ENCODE data around the gene MACROD2. TPM values are rescaled to one million over a fixed set of nuclear protein-coding genes. Genes with fewer than 3 reads are reported as not detected.
"Not testable (repeated sequence)": the region's sequence is repeated elsewhere in the genome, so short reads cannot be mapped to it uniquely, and the experiment has no call there.

MACROD2 gene
- total and polyA plus RNA-seq, 7 donors, result 0.20 to 4.8 (median 0.87) TPM

DNA sequence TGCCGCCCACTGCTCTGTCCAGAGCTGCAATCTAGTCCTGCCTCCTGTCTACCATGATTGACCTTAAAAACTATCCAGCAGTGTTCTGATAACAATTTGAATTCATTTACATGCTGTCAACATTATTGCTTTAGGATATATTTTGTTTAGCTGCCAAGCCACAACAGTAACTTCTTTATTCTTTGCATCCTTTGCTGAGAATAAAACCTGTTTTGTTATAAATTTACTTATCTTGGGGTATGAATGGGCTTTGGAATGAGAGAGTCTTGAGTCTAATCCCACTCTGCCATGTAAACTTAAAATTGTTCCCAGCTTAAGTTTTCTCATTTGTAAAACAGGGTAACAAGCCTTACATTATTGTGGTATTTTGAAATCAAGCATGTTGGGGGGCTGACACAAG is 225.7 kb downstream of the MACROD2 start:
- H3K36me3 ChIP-seq (ENCODE audit: insufficient read depth in 1 of 2, low read depth in 1 of 2), result no peaks in the 10 kb centered on the region
- TF ChIP-seq, protein P1, sequence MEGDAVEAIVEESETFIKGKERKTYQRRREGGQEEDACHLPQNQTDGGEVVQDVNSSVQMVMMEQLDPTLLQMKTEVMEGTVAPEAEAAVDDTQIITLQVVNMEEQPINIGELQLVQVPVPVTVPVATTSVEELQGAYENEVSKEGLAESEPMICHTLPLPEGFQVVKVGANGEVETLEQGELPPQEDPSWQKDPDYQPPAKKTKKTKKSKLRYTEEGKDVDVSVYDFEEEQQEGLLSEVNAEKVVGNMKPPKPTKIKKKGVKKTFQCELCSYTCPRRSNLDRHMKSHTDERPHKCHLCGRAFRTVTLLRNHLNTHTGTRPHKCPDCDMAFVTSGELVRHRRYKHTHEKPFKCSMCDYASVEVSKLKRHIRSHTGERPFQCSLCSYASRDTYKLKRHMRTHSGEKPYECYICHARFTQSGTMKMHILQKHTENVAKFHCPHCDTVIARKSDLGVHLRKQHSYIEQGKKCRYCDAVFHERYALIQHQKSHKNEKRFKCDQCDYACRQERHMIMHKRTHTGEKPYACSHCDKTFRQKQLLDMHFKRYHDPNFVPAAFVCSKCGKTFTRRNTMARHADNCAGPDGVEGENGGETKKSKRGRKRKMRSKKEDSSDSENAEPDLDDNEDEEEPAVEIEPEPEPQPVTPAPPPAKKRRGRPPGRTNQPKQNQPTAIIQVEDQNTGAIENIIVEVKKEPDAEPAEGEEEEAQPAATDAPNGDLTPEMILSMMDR (IDR thresholded peaks at IDR 0.05), result no peak
- intact Hi-C loops (cut with DNase I), result no loop called here
- H3K9me3 ChIP-seq, result no peaks in the 10 kb centered on the region
- peaks cover 7% of the 10 kb centered on the region for H3K4me1 ChIP-seq
- WGBS, 3 donors, result 98 to 100% (median 100%) methylated on average over 1 of the region's 1 CpG
- H3K4me3 ChIP-seq, result no peak overlapping the region
- no peak overlapping the region for H3K27ac ChIP-seq
- no peak for DNase-seq
- H3K27me3 ChIP-seq (ENCODE audit: insufficient read depth in 3 of 3, low read length in 2 of 3), result no peaks in the 10 kb centered on the region
- ATAC-seq, result no peak

DNA sequence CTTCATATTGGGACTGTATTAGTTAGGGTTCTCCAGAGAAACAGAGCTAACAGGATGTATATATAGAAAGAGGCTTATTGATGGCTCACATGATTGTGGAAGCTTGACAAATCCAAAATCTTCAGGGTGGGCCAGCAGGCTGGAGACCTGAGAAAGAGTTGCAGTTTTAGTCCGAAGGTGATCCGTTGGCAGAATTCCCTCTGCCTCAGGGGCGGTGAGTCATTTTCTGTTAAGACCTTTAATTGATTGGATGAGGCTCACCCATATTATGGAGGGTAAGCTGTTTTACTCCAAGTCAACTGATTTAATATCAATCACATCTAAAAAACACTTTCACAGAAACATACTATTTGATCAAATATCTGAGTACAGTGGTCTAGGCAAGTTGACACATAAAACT is 228.5 kb downstream of the MACROD2 start:
- intact Hi-C loops (cut with DNase I), result no loop called here
- 77 to 98% (median 84%) methylated on average over 3 of the region's 3 CpGs for WGBS, 3 donors
- TF ChIP-seq, protein P1 (IDR thresholded peaks at IDR 0.05), result no peak
- Histone ChIP-seq H3K27ac (no peak overlapping the region), H3K4me1 (peaks cover 7% of the 10 kb centered on the region), H3K36me3 (ENCODE audit: insufficient read depth in 1 of 2, low read depth in 1 of 2) (no peaks in the 10 kb centered on the region), H3K4me3 (no peak overlapping the region), H3K9me3 (no peaks in the 10 kb centered on the region), H3K27me3 (ENCODE audit: insufficient read depth in 3 of 3, low read length in 2 of 3) (no peaks in the 10 kb centered on the region)
- ATAC-seq (no peak), DNase-seq (no peak)

DNA sequence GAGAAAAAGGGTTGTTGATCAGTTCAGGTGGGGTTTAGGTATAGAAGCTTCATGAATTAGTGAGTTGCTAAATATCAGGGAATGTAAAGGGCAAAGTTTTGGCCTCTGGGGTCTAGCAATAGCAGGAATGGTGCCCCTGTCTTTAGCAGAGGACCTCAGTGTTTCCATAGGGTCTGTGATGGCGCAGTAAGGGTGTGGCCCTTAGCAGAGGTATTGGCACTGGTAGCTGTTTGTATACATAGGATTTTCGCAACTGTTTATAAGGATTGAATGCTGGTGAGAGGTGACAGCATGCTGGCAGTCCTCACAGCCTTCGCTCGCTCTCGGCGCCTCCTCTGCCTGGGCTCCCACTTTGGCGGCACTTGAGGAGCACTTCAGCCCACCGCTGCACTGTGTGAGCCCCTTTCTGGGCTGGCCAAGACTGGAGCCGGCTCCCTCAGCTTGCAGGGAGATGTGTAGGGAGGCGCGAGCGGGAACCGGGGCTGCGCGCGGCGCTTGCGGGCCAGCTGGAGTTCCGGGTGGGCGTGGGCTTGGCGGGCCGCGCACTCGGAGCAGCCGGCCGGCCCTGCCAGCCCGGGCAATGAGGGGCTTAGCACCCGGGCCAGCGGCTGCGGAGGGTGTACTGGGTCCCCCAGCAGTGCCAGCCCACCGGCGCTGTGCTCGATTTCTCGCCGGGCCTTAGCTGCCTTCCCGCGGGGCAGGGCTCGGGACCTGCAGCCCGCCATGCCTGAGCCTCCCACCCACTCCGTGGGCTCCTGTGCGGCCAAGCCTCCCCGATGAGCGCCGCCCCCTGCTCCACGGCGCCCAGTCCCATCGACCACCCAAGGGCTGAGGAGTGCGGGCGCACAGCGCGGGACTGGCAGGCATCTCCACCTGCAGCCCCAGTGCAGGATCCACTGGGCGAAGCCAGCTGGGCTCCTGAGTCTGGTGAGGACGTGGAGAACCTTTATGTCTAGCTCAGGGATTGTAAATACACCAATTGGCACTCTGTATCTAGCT is 231.0 kb downstream of the MACROD2 start:
- WGBS, 3 donors, result 30 to 57% (median 39%) methylated on average over 38 to 46 of the region's 53 CpGs
- H3K4me1 ChIP-seq; H3K9me3 ChIP-seq; H3K27me3 ChIP-seq (ENCODE audit: insufficient read depth in 3 of 3, low read length in 2 of 3); H3K36me3 ChIP-seq (ENCODE audit: insufficient read depth in 1 of 2, low read depth in 1 of 2); ATAC-seq; H3K27ac ChIP-seq; intact Hi-C loops (cut with DNase I); DNase-seq: not testable (repeated sequence)
- H3K4me3 ChIP-seq, result peak overlapping the region; percentile 60

- no peak for ATAC-seq
- DNase-seq, result no peak
- Histone ChIP-seq H3K4me1 (peaks cover 15% of the 10 kb centered on the region), H3K4me3 (no peak overlapping the region), H3K9me3 (no peaks in the 10 kb centered on the region), H3K27ac (no peak overlapping the region), H3K27me3 (ENCODE audit: insufficient read depth in 3 of 3, low read length in 2 of 3) (no peaks in the 10 kb centered on the region), H3K36me3 (ENCODE audit: insufficient read depth in 1 of 2, low read depth in 1 of 2) (no peaks in the 10 kb centered on the region)
- TF ChIP-seq, protein P1 (IDR thresholded peaks at IDR 0.05), result no peak
- intact Hi-C loops (cut with DNase I), result no loop called here
- WGBS, 3 donors, result 88 to 92% (median 91%) methylated on average over 2 of the region's 2 CpGs
Measured at GRCh38 chr20:14232650-14233049, 237.3 kb downstream of the MACROD2 start.

DNA sequence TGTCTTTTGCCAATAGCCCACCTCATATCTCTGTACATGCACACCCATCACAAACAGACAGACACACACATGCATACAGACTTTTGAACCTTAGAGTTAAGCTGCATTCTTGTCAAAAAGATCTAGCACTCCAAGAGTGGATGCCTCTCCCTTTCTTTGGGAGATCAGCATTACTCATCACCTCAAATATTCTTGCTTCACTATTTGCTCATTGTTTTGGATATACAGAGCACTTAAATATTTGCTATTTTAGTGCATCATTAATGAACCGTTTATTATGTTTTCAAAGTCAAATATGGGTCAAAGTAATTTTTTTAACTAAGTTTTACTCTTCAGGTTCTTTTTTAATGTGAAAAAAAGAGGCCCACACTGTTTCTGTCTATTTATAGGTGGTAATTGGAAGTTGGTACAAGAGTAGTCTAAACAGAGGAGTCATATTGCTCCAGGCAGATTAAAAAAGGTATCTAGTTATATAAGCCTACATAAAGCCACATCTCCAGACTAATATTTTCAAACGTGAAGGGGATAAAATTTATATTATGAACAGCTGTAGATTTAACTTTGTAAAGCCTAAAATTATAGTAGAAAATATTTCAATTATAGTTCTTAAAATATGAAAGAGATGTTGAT is 239.5 kb downstream of the MACROD2 start:
- no peak for ATAC-seq

More for the DNA sequence above, 239.5 kb downstream of the MACROD2 start:
- no peak overlapping the region for H3K4me3 ChIP-seq
- H3K4me1 ChIP-seq, result peaks cover 15% of the 10 kb centered on the region
- WGBS, 3 donors, result 37 to 51% (median 41%) methylated on average over 2 of the region's 2 CpGs
- H3K27ac ChIP-seq, result no peak overlapping the region
- TF ChIP-seq, protein P1 (IDR thresholded peaks at IDR 0.05), result no peak
- H3K36me3 ChIP-seq (ENCODE audit: insufficient read depth in 1 of 2, low read depth in 1 of 2), result no peaks in the 10 kb centered on the region
- intact Hi-C loops (cut with DNase I), result no loop called here
- DNase-seq, result no peak
- H3K9me3 ChIP-seq, result no peaks in the 10 kb centered on the region
- H3K27me3 ChIP-seq (ENCODE audit: insufficient read depth in 3 of 3, low read length in 2 of 3), result no peaks in the 10 kb centered on the region

All from psoas muscle (tissue), 8 donors.